Endothelial cell of umbilical vein (primary cell): ENCODE results near the gene PRRC2C. TPM values are rescaled to one million over a fixed set of nuclear protein-coding genes. Genes with fewer than 3 reads are reported as not detected.

ENCODE experiments used
- BruUV-seq: library from RNA; stranded (reverse); fragments of 400-500 nt; replicated peaks from 2 replicates; lab custom pipeline; 2021; lab: Mats Ljungman, UMichigan
- CTCF ChIA-PET: fragments of 300-600, 350-600 bp; sonication (Branson Sonifier 250); formaldehyde crosslinking; loops from one replicate; lab custom pipeline; 2021; ENCODE audit warnings: antibody characterized with exemption, inconsistent platforms; lab: Charles Lee
- POLR2A ChIA-PET: fragments of 300-600, 350-600 bp; sonication (Branson Sonifier 250); formaldehyde crosslinking; loops from one replicate; lab custom pipeline; 2021; ENCODE audit warnings: antibody characterized with exemption, inconsistent platforms; lab: Charles Lee
- DNase-seq: peaks from one replicate; pipeline ENCODE4 v3.0.0-alpha.2; 2011; ENCODE audit warnings: low read depth, low spot score
- FAIRE-seq: peaks from 2 replicates; lab custom pipeline; 2011; peaks lifted over from hg19 to GRCh38; lab: Jason Lieb, UNC
- H2AFZ ChIP-seq: 2 replicates; pipeline ENCODE4 v1.6.0; 2012; ENCODE audit warnings: low read depth, low read length, control low read depth, inconsistent platforms
- H3K27ac ChIP-seq: 2 replicates; pipeline ENCODE4 v1.5.1; 2011; ENCODE audit warnings: low read depth, mild to moderate bottlenecking, control low read depth, low read length, moderate library complexity; ENCODE audit not compliant: insufficient read depth
- H3K27me3 ChIP-seq, 2 experiments: 2 replicates each; pipeline versions ENCODE4 v1.6.0 to v1.6.1; 2011; ENCODE audit warnings: low read length in 2 of 2, mixed read lengths in 1 of 2; ENCODE audit not compliant: control insufficient read depth in 2 of 2, insufficient read depth in 2 of 2
- H3K36me3 ChIP-seq, 2 experiments: 2 replicates in 1 of 2; 3 replicates in 1 of 2; pipeline ENCODE4 v1.5.1; 2011; ENCODE audit warnings: low read length in 2 of 2, mild to moderate bottlenecking in 1 of 2, moderate library complexity in 1 of 2; ENCODE audit not compliant: control insufficient read depth in 2 of 2, insufficient read depth in 2 of 2; ENCODE audit errors: extremely low read depth in 1 of 2
- H3K4me1 ChIP-seq: 3 replicates; pipeline ENCODE4 v1.5.1; 2011; ENCODE audit warnings: mild to moderate bottlenecking, low read length; ENCODE audit not compliant: control insufficient read depth, insufficient read depth; ENCODE audit errors: extremely low read depth
- H3K4me2 ChIP-seq: 2 replicates; pipeline ENCODE4 v1.6.1; 2011; ENCODE audit warnings: low read length, control low read depth, mixed read lengths; ENCODE audit not compliant: insufficient read depth
- H3K4me3 ChIP-seq, 3 experiments: fragments of 200-600 bp in 1 of 3; sonication (generic), shearing (Covaris generic) in 1 of 3; replicated peaks in 1 of 3; 2 replicates each; pipeline ENCODE4 v1.5.1; 2011 to 2016; ENCODE audit warnings: control low read depth in 3 of 3, low read length in 3 of 3, mild to moderate bottlenecking in 2 of 3, inconsistent platforms in 1 of 3, low read depth in 1 of 3, moderate library complexity in 1 of 3; ENCODE audit not compliant: insufficient read depth in 1 of 3
- H3K79me2 ChIP-seq: 2 replicates; pipeline ENCODE4 v1.6.0; 2012; ENCODE audit warnings: low read length, inconsistent platforms; ENCODE audit not compliant: control insufficient read depth, insufficient read depth
- H3K9ac ChIP-seq: replicated peaks from 2 replicates; pipeline ENCODE3; 2011; ENCODE audit warnings: low read length, control low read depth; ENCODE audit not compliant: insufficient read depth; ENCODE audit errors: extremely low read depth
- H3K9me1 ChIP-seq: replicated peaks from 3 replicates; pipeline ENCODE4 v1.6.0; 2011; ENCODE audit warnings: mild to moderate bottlenecking, low read length; ENCODE audit not compliant: control insufficient read depth, insufficient read depth; ENCODE audit errors: extremely low read depth
- H3K9me3 ChIP-seq: replicated peaks from 2 replicates; pipeline ENCODE4 v1.5.1; 2012; ENCODE audit warnings: low read length, inconsistent platforms; ENCODE audit not compliant: control insufficient read depth, insufficient read depth
- H4K20me1 ChIP-seq: replicated peaks from 2 replicates; pipeline ENCODE3; 2011; ENCODE audit warnings: mild to moderate bottlenecking, low read length; ENCODE audit not compliant: control insufficient read depth, insufficient read depth; ENCODE audit errors: extremely low read depth
- EZH2 ChIP-seq: IDR thresholded peaks from 2 replicates; pipeline ENCODE4 v1.6.1; 2012; ENCODE audit warnings: borderline replicate concordance, low read depth, mild to moderate bottlenecking, moderate library complexity, low read length, inconsistent platforms; ENCODE audit not compliant: severe bottlenecking
- FOS ChIP-seq: IDR thresholded peaks from 2 replicates; pipeline ENCODE4 v1.6.1; 2011; ENCODE audit warnings: mild to moderate bottlenecking, low read length, moderate library complexity, borderline replicate concordance; ENCODE audit not compliant: insufficient read depth
- GATA2 ChIP-seq: IDR thresholded peaks from 2 replicates; pipeline ENCODE4 v1.7.0; 2011; ENCODE audit warnings: low read depth, mild to moderate bottlenecking, moderate library complexity, mixed read lengths, low read length; ENCODE audit not compliant: insufficient read length, insufficient read depth
- JUN ChIP-seq: IDR thresholded peaks from 2 replicates; pipeline ENCODE4 v1.6.1; 2011; ENCODE audit warnings: borderline replicate concordance, low read depth; ENCODE audit not compliant: insufficient read length, insufficient read depth
- MYC ChIP-seq: IDR thresholded peaks from one replicate; pipeline ENCODE4 v1.6.1; 2011; ENCODE audit warnings: mild to moderate bottlenecking, low read depth, low read length
- POLR2AphosphoS5 ChIP-seq: IDR thresholded peaks from 2 replicates; pipeline ENCODE4 v1.6.1; 2012; ENCODE audit warnings: low read depth, mild to moderate bottlenecking, control low read depth, low read length, moderate library complexity; ENCODE audit not compliant: insufficient read depth
- dilution Hi-C: fragments of 300-500 bp; cut with MboI; formaldehyde crosslinking; loops from one replicate; pipeline ENCODE4 v1.15.0; 2019; ENCODE audit warnings: low sequenced_read_pairs; ENCODE audit not compliant: extremely low pct_ligation_motif_present
- intact Hi-C: fragments of 100-400 bp; cut with micrococcal nuclease; formaldehyde crosslinking; loops from one replicate; pipeline ENCODE4 v1.10.0; 2022
- polyA plus RNA-seq, 4 experiments: library from polyadenylated mRNA; depleted of rRNA in 3 of 4; stranded (reverse) in 3 of 4; unstranded in 1 of 4; fragments of >200 nt; gene quantifications; 2 replicates each; pipeline versions ENCODE4 v1.2.1 to v1.2.3, GENCODE V29; 2011 to 2012; ENCODE audit warnings: missing spikeins in 1 of 4
- total RNA-seq: library from RNA; stranded (reverse); gene quantifications from 2 replicates; pipeline ENCODE4 v1.2.3, GENCODE V29; 2021
- TF ChIP-seq, protein P1 (sequence below), 2 donors: IDR thresholded peaks; 1 replicate in 1 of 2; 2 replicates in 1 of 2; pipeline ENCODE4 v1.5.1; 2011; ENCODE audit warnings: low read length in 2 of 2, mild to moderate bottlenecking in 2 of 2, moderate library complexity in 2 of 2, control low read depth in 1 of 2, inconsistent platforms in 1 of 2, low read depth in 1 of 2; ENCODE audit not compliant: insufficient read depth in 1 of 2; ENCODE audit errors: extremely low read depth in 1 of 2
- TF ChIP-seq, protein P2 (sequence below): IDR thresholded peaks from 2 replicates; pipeline ENCODE4 v1.6.1; 2011; ENCODE audit not compliant: insufficient read depth, insufficient read length

Gene PRRC2C
- total and polyA plus RNA-seq, 2 donors (not counting 3 experiments of a cell fraction or from before 2014, with no cell fraction given): 65.7 to 199 TPM

DNA sequence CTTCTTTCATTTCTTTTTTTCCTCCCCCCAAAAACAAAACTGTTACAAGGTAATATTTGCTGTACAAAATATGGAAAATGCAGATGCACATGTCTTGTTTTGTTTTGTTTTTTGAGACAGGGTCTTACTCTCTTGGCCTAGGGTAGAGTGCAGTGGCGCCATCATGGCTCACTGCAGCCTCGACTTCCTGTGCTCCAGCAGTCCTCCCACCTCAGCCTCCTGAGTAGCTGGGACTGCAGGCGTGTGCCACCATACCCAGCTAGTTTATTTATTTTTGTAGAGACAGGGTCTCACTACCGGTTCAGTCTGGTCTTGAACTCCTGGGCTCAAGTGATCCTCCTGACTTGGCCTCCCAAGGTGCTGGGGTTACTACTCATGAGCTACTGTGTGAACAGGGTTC lies 15.5 kb downstream of the PRRC2C start:
- H4K20me1 ChIP-seq: peaks cover 31% of the 10 kb centered on the region
- no peak for FAIRE-seq
- H3K4me1 ChIP-seq: no peaks in the 10 kb centered on the region
- H2AFZ ChIP-seq: no peak overlapping the region
- no peaks in the 10 kb centered on the region for H3K36me3 ChIP-seq
- no peaks in the 10 kb centered on the region for H3K9me1 ChIP-seq
- TF ChIP-seq EZH2: no peak
- TF ChIP-seq POLR2AphosphoS5: no peak
- no peak for TF ChIP-seq MYC
- TF ChIP-seq JUN: no peak
- no peak for TF ChIP-seq GATA2
- no peak for TF ChIP-seq FOS
- TF ChIP-seq, protein P1, sequence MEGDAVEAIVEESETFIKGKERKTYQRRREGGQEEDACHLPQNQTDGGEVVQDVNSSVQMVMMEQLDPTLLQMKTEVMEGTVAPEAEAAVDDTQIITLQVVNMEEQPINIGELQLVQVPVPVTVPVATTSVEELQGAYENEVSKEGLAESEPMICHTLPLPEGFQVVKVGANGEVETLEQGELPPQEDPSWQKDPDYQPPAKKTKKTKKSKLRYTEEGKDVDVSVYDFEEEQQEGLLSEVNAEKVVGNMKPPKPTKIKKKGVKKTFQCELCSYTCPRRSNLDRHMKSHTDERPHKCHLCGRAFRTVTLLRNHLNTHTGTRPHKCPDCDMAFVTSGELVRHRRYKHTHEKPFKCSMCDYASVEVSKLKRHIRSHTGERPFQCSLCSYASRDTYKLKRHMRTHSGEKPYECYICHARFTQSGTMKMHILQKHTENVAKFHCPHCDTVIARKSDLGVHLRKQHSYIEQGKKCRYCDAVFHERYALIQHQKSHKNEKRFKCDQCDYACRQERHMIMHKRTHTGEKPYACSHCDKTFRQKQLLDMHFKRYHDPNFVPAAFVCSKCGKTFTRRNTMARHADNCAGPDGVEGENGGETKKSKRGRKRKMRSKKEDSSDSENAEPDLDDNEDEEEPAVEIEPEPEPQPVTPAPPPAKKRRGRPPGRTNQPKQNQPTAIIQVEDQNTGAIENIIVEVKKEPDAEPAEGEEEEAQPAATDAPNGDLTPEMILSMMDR (IDR thresholded peaks at IDR 0.05; ENCODE audit: extremely low read depth in 1 of 2, insufficient read depth in 1 of 2, low read depth in 1 of 2, low read length in 2 of 2): no peak
- TF ChIP-seq, protein P2, sequence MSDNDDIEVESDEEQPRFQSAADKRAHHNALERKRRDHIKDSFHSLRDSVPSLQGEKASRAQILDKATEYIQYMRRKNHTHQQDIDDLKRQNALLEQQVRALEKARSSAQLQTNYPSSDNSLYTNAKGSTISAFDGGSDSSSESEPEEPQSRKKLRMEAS: no peak
- no peaks in the 10 kb centered on the region for H3K9me3 ChIP-seq
- H3K4me2 ChIP-seq: no peak overlapping the region
- no peak overlapping the region for H3K27ac ChIP-seq
- no peak for DNase-seq
- no peak overlapping the region for H3K4me3 ChIP-seq
- POLR2A ChIA-PET: no interaction called here
- H3K9ac ChIP-seq: no peak overlapping the region
- CTCF ChIA-PET: interaction anchor here (1.2 to 1.3 kb wide), 2 partner anchors 10 to 14 kb away, joined by 3 to 4 read pairs; no protein-coding TSS in a partner anchor
- no peaks in the 10 kb centered on the region for H3K27me3 ChIP-seq
- no TSS peak for BruUV-seq
- dilution Hi-C loops: no loop called here
- intact Hi-C loops: no loop called here
- peaks cover 100% of the 10 kb centered on the region for H3K79me2 ChIP-seq
